HEK293 (cell line): Measurements from ENCODE around the gene RASSF8.

Source experiments
- CTCF ChIA-PET: fragments of 350-600 bp; formaldehyde crosslinking; extraction: SDS; loops from one replicate; lab custom pipeline; 2021; ENCODE audit warnings: antibody characterized with exemption; lab: Yijun Ruan, JAX
- POLR2A ChIA-PET: fragments of 300-600 bp; formaldehyde crosslinking; extraction: SDS; loops from one replicate; lab custom pipeline; 2020; ENCODE audit warnings: antibody characterized with exemption, inconsistent platforms; lab: Yijun Ruan, JAX
- H3K27ac ChIP-seq: fragments of 200-500 bp; sonication (Bioruptor generic); 2 replicates; pipeline ENCODE4 v1.5.1; 2014; ENCODE audit warnings: low read depth, low read length, control low read depth, inconsistent platforms; ENCODE audit errors: extremely low read depth
- H3K36me3 ChIP-seq, 2 experiments: fragments of 200-500 bp in 1 of 2; sonication (Bioruptor generic) in 1 of 2; 1 replicate in 1 of 2; 2 replicates in 1 of 2; pipeline ENCODE4 v1.5.1; 2014 to 2017; ENCODE audit warnings: inconsistent platforms in 2 of 2, low read length in 2 of 2; ENCODE audit not compliant: control insufficient read depth in 2 of 2, insufficient read depth in 1 of 2
- H3K4me1 ChIP-seq: fragments of 200-500 bp; sonication (Bioruptor generic); 2 replicates; pipeline ENCODE4 v1.5.1; 2014; ENCODE audit warnings: mild to moderate bottlenecking, low read length, inconsistent platforms; ENCODE audit not compliant: control insufficient read depth, insufficient read depth
- H3K4me3 ChIP-seq: 2 replicates; pipeline ENCODE4 v1.5.1; 2011; ENCODE audit warnings: low read depth, mild to moderate bottlenecking, control low read depth, low read length, moderate library complexity
- H3K9me3 ChIP-seq: fragments of 200-500 bp; sonication (Bioruptor generic); 2 replicates; pipeline ENCODE4 v1.5.1; 2014; ENCODE audit warnings: low read depth, low read length, inconsistent platforms; ENCODE audit not compliant: control insufficient read depth, insufficient read depth
- BCL6B ChIP-seq: fragments of 450-650 bp; formaldehyde crosslinking; IDR thresholded peaks from 2 replicates; pipeline ENCODE4 v1.5.1; 2017; ENCODE audit warnings: missing biosample characterization, missing genetic modification characterization
- EGR2 ChIP-seq: fragments of 450-650 bp; formaldehyde crosslinking; IDR thresholded peaks from 2 replicates; pipeline ENCODE4 v1.5.1; 2016; ENCODE audit warnings: low read depth, missing biosample characterization, missing genetic modification characterization
- PRDM1 ChIP-seq: fragments of 450-650 bp; formaldehyde crosslinking; IDR thresholded peaks from 2 replicates; pipeline ENCODE4; 2016; ENCODE audit warnings: missing biosample characterization, missing genetic modification characterization
- RBAK ChIP-seq: fragments of 450-650 bp; formaldehyde crosslinking; IDR thresholded peaks from 2 replicates; pipeline ENCODE4 v1.5.1; 2016; ENCODE audit warnings: missing biosample characterization, missing genetic modification characterization
- SETDB1 ChIP-seq: IDR thresholded peaks from one replicate; pipeline ENCODE4 v1.6.1; 2017; ENCODE audit warnings: mild to moderate bottlenecking, low read length, moderate library complexity, mixed read lengths; ENCODE audit not compliant: insufficient read length
- WT1 ChIP-seq: fragments of 450-650 bp; formaldehyde crosslinking; IDR thresholded peaks from 2 replicates; pipeline ENCODE4 v1.5.1; 2016; ENCODE audit warnings: missing biosample characterization, missing genetic modification characterization
- YY1 ChIP-seq: fragments of 450-650 bp; formaldehyde crosslinking; IDR thresholded peaks from 2 replicates; pipeline ENCODE4 v1.5.1; 2018; ENCODE audit warnings: missing biosample characterization, missing genetic modification characterization
- ZBTB17 ChIP-seq: fragments of 450-650 bp; formaldehyde crosslinking; IDR thresholded peaks from 2 replicates; pipeline ENCODE4 v1.5.1; 2016; ENCODE audit warnings: missing biosample characterization, missing genetic modification characterization
- ZBTB26 ChIP-seq: fragments of 450-650 bp; formaldehyde crosslinking; optimal IDR thresholded peaks from 2 replicates; pipeline ENCODE3; 2016; ENCODE audit warnings: missing biosample characterization, mild to moderate bottlenecking, missing genetic modification characterization
- ZEB2 ChIP-seq: fragments of 450-650 bp; formaldehyde crosslinking; IDR thresholded peaks from 2 replicates; pipeline ENCODE4 v1.5.1; 2016; ENCODE audit warnings: missing biosample characterization, missing genetic modification characterization
- ZNF132 ChIP-seq: fragments of 450-650 bp; formaldehyde crosslinking; IDR thresholded peaks from 2 replicates; pipeline ENCODE4 v1.5.1; 2017; ENCODE audit warnings: missing biosample characterization, missing genetic modification characterization, borderline replicate concordance
- ZNF174 ChIP-seq: fragments of 450-650 bp; formaldehyde crosslinking; IDR thresholded peaks from 2 replicates; pipeline ENCODE4 v1.5.0; 2017; ENCODE audit warnings: missing biosample characterization, mild to moderate bottlenecking, missing genetic modification characterization
- ZNF18 ChIP-seq: fragments of 450-650 bp; formaldehyde crosslinking; IDR thresholded peaks from 2 replicates; pipeline ENCODE4 v1.5.1; 2016; ENCODE audit warnings: missing biosample characterization, missing genetic modification characterization
- ZNF335 ChIP-seq: fragments of 450-650 bp; formaldehyde crosslinking; conservative IDR thresholded peaks from 2 replicates; pipeline ENCODE4 v1.5.1; 2016; ENCODE audit warnings: missing biosample characterization, missing genetic modification characterization
- ZNF341 ChIP-seq: fragments of 450-650 bp; formaldehyde crosslinking; IDR thresholded peaks from 2 replicates; pipeline ENCODE4; 2016; ENCODE audit warnings: low read depth, missing biosample characterization, missing genetic modification characterization
- ZNF391 ChIP-seq: fragments of 450-650 bp; formaldehyde crosslinking; IDR thresholded peaks from 2 replicates; pipeline ENCODE4 v1.5.1; 2016; ENCODE audit warnings: low read depth, missing biosample characterization, missing genetic modification characterization, borderline replicate concordance
- ZNF560 ChIP-seq: fragments of 450-650 bp; formaldehyde crosslinking; IDR thresholded peaks from 2 replicates; pipeline ENCODE4 v1.5.1; 2017; ENCODE audit warnings: missing biosample characterization, missing genetic modification characterization, borderline replicate concordance
- ZNF660 ChIP-seq: fragments of 450-650 bp; IDR thresholded peaks from 2 replicates; pipeline ENCODE4 v1.5.1; 2018; ENCODE audit warnings: missing biosample characterization, mild to moderate bottlenecking, missing genetic modification characterization
- TF ChIP-seq, protein P1 (sequence below): fragments of 450-650 bp; formaldehyde crosslinking; IDR thresholded peaks from 2 replicates; pipeline ENCODE4 v1.5.1; 2016; ENCODE audit warnings: missing biosample characterization, missing genetic modification characterization
- TF ChIP-seq, protein P2 (sequence below): fragments of 450-650 bp; formaldehyde crosslinking; IDR thresholded peaks from 2 replicates; pipeline ENCODE4 v1.5.1; 2016; ENCODE audit warnings: missing biosample characterization, missing genetic modification characterization
- TF ChIP-seq, protein P3 (sequence below): fragments of 450-650 bp; formaldehyde crosslinking; IDR thresholded peaks from 2 replicates; pipeline ENCODE4 v1.5.1; 2016; ENCODE audit warnings: missing biosample characterization, missing genetic modification characterization

The RASSF8 gene

GRCh38 chr12:25959071-25959961 is 834 bp downstream of the RASSF8 start (continued):
- TF ChIP-seq ZNF335 (tag by site-specific recombination) (peak; percentile 81), RBAK (tag by site-specific recombination) (no peak), ZNF560 (no peak), ZNF174 (tag by site-specific recombination) (no peak), ZNF660 (0 out of 2 replicates have a peak, but pooled peaks have one; percentile 10), EGR2 (tag by site-specific recombination) (no peak; the same call in 1 of the 2 replicates), ZEB2 (tag by site-specific recombination) (peak; percentile 61; the same call in 1 of the 2 replicates), ZBTB26 (tag by site-specific recombination) (peak; percentile 88), ZNF341 (tag by site-specific recombination) (no peak), ZNF18 (tag by site-specific recombination) (no peak), SETDB1 (no peak)
- TF ChIP-seq, protein P1, sequence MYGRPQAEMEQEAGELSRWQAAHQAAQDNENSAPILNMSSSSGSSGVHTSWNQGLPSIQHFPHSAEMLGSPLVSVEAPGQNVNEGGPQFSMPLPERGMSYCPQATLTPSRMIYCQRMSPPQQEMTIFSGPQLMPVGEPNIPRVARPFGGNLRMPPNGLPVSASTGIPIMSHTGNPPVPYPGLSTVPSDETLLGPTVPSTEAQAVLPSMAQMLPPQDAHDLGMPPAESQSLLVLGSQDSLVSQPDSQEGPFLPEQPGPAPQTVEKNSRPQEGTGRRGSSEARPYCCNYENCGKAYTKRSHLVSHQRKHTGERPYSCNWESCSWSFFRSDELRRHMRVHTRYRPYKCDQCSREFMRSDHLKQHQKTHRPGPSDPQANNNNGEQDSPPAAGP (tag by site-specific recombination), result peak; percentile 27; the same call in 1 of the 2 replicates
- TF ChIP-seq, protein P2, sequence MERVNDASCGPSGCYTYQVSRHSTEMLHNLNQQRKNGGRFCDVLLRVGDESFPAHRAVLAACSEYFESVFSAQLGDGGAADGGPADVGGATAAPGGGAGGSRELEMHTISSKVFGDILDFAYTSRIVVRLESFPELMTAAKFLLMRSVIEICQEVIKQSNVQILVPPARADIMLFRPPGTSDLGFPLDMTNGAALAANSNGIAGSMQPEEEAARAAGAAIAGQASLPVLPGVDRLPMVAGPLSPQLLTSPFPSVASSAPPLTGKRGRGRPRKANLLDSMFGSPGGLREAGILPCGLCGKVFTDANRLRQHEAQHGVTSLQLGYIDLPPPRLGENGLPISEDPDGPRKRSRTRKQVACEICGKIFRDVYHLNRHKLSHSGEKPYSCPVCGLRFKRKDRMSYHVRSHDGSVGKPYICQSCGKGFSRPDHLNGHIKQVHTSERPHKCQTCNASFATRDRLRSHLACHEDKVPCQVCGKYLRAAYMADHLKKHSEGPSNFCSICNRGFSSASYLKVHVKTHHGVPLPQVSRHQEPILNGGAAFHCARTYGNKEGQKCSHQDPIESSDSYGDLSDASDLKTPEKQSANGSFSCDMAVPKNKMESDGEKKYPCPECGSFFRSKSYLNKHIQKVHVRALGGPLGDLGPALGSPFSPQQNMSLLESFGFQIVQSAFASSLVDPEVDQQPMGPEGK, result peak; percentile 76

GRCh38 chr12:25960143-25960542 is 1.7 kb downstream of the RASSF8 start:
- TF ChIP-seq ZNF391 (tag by site-specific recombination), result no peak
- 0 out of 2 replicates have a peak, but pooled peaks have one; percentile 16 for TF ChIP-seq YY1
- peak; percentile 43; the same call in 1 of the 2 replicates for TF ChIP-seq ZBTB17
- peak; percentile 73 for TF ChIP-seq PRDM1
- TF ChIP-seq ZNF132 (tag by site-specific recombination), result no peak
- TF ChIP-seq, protein P3, sequence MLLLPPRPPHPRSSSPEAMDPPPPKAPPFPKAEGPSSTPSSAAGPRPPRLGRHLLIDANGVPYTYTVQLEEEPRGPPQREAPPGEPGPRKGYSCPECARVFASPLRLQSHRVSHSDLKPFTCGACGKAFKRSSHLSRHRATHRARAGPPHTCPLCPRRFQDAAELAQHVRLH (tag by site-specific recombination), result 0 out of 2 replicates have a peak, but pooled peaks have one; percentile 28
- TF ChIP-seq BCL6B (tag by site-specific recombination), result no peak
- peak; percentile 47; the same call in 1 of the 2 replicates for TF ChIP-seq WT1 (tag by site-specific recombination)
- TF ChIP-seq, all 188 proteins: peak for 5
- peak overlapping the region; percentile 83 for H3K4me3 ChIP-seq
- ChIA-PET POLR2A (interaction anchor here (0.5 to 1.5 kb wide), 2 partner anchors 24 to 57 kb away, joined by 3 to 4 read pairs; no protein-coding TSS in a partner anchor), CTCF (interaction anchor here (0.7 to 2.0 kb wide), 9 partner anchors 8 to 839 kb away, joined by 3 to 8 read pairs (median 3); no protein-coding TSS in a partner anchor)
- peaks cover 2 to 3% of the 10 kb centered on the region in 2 experiments for H3K36me3 ChIP-seq
- no peaks in the 10 kb centered on the region for H3K9me3 ChIP-seq
- H3K4me1 ChIP-seq, result peaks cover 11% of the 10 kb centered on the region
- no peak overlapping the region for H3K27ac ChIP-seq
